AG09309 (cell line): ENCODE measurements around the gene SLC17A5.

ENCODE experiments used
- DNase-seq: peaks from one replicate; pipeline ENCODE4 v3.0.0-alpha.2; 2010; ENCODE audit warnings: low read depth
- H3K4me3 ChIP-seq: 2 replicates; pipeline ENCODE4 v1.5.1; 2011; ENCODE audit warnings: mild to moderate bottlenecking, low read depth, low read length, moderate library complexity; ENCODE audit not compliant: control insufficient read depth
- CTCF ChIP-seq: IDR thresholded peaks from 2 replicates; pipeline ENCODE4 v1.5.1; 2011; ENCODE audit warnings: mild to moderate bottlenecking, low read depth, low read length, inconsistent platforms; ENCODE audit not compliant: insufficient read depth, control insufficient read depth; ENCODE audit errors: missing control alignments

SLC17A5 gene

DNA sequence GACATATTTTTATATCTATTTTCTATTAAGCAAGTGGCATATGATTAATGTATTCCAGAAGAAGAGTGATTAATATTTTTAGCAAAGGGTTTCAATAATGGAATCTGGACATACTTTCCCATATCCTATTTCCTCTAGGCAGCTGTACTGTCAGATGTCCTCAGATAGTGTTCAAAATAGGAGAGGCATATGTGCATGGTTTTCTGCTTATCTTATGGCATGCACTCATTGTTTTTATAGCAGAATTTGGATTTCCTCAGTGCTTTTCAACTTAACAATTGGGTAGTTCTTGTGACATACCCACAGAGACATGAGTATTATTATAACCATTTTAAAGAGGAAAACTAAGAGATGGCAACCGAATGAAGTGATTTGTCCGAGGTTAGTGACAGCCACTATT is 12.6 kb upstream of the SLC17A5 start:
- no peak for TF ChIP-seq CTCF
- no peak for DNase-seq
- H3K4me3 ChIP-seq: no peak overlapping the region

DNA sequence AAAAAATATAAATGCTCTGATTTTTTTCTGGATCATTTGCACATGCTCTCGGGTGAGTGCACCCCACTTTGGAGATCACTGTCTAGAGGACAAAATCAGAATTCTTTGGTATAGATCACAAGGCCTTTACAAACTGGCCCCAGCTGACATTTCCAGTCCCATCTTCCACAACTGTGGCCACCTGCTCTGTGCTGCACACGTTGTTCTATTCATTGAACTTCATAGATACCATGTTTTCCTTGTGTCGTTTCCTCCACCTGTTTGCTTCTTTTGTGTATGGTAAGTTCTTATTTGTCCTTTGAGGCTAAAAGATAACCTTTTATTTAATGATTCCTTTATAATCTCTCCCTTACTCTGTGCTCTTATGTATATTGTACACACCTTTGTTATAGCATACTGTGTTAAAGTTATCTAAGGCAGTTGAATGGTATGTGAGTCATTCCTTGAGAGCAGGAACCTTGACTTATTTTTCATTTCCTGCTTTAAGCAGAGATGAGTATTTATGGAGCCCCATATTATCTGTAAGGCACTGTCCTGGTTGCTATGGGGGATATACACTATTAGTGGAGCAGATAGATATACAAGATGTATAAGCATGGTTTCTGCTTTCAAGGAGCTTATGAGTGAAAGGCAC is 12.0 kb upstream of the SLC17A5 start:
- no peak overlapping the region for H3K4me3 ChIP-seq
- TF ChIP-seq CTCF: no peak
- no peak for DNase-seq

- no peak for DNase-seq
- H3K4me3 ChIP-seq: no peak overlapping the region
- TF ChIP-seq CTCF: no peak
These were observed 10.9 kb upstream of the SLC17A5 start for GRCh38 chr6:73664701-73665100.

- TF ChIP-seq CTCF: no peak
- DNase-seq: no peak
- no peak overlapping the region for H3K4me3 ChIP-seq
These were observed 3.4 kb upstream of the SLC17A5 start for GRCh38 chr6:73657201-73657600.

DNA sequence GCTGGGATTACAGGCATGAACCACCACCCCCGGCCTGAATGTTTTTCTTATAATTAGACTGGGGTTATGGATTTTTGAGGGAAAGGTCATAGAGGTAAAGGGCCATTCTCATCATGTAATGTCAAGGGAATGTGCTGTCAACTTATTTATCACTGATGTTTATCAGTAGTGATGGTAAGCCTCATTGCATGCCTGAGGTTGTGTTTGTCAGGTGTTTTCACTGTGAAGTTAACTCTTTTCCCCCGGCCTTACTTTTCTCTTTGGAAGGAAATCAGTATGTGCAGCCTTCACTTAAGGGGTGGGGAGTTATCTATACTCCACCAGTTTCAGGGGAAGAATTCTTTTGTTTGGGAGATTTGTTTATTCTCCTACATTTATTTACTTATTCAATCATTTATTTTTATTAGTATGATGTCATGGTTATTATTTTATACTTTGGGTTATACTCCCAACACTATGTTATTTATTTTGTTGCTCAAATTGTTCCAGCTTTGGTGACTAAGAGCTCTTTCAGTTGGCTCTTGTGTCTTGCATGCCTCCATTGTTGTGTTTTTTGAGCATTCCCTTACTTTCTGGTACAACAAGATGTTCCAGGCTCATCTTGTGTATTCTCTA is 2.8 kb upstream of the SLC17A5 start:
- no peak for DNase-seq
- TF ChIP-seq CTCF: no peak
- H3K4me3 ChIP-seq: no peak overlapping the region

DNA sequence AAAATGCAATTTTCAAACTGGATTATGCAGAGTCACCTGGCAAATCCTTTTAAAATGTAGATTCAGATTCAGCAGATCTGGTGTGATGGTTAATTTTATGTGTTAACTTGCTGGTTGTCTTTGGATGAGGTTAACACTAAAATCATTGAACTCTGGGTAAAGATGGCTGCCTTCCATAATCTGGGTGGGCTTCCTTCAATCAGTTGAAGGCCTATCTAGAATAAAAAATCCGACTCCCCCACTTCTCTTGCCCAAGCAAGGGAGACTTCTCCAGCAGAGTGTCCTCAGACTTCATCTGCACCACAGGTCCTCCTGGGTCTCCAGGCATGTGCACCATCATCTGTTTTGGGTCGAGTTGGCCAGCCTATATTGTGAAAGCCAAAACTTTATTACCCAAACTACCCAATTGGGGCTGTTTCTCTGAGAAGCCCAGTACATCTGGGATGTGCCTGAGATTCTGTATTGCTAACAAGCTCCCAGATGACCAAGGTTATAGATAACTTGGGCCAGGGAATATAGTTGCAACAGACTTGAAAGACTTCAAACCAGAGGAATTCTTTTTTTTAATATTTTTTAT is 1.6 kb upstream of the SLC17A5 start:
- H3K4me3 ChIP-seq: no peak overlapping the region
- DNase-seq: no peak
- TF ChIP-seq CTCF: no peak
